Measurements from ENCODE around the gene SYTL3. TPM values are rescaled to one million over a fixed set of nuclear protein-coding genes. Genes with fewer than 3 reads are reported as not detected.
A peak's percentile ranks its signal among the peaks of the same experiment; 100 is the strongest.

Gene SYTL3
- total and polyA plus RNA-seq, 2 of the 8 experiments (the other 6 are each of a cell fraction or from before 2014, with no cell fraction given) = 0.27 to 0.99 TPM

GRCh38 chr6:158782432-158783166 lies 132.7 kb downstream of the SYTL3 start:
- Histone ChIP-seq H2BK15ac (ENCODE audit: low read length) (no peak overlapping the region), H3K23me2 (ENCODE audit: low read depth, low read length) (no peaks in the 10 kb centered on the region), H3K18ac (ENCODE audit: extremely low read depth, low read length) (no peak overlapping the region), H4K5ac (ENCODE audit: insufficient read length, low read depth, low read length) (no peak overlapping the region), H3K56ac (replicated peaks; ENCODE audit: insufficient read length, low read depth, low read length) (no peak overlapping the region), H3K23ac (ENCODE audit: insufficient read length) (no peak overlapping the region), H3K36me3 (ENCODE audit: control insufficient read depth in 2 of 4, insufficient read depth in 4 of 4, low read length in 3 of 4) (peaks cover 43 to 95% (median 80%) of the 10 kb centered on the region in 4 experiments), H2AK5ac (ENCODE audit: low read depth, low read length) (no peak overlapping the region), H3K27me3 (replicated peaks in 1 of 4; ENCODE audit: control insufficient read depth in 3 of 4, extremely low read depth in 1 of 4, insufficient read depth in 3 of 4, low read length in 3 of 4) (no peaks in the 10 kb centered on the region), H3K4me3 (ENCODE audit: extremely low read depth in 1 of 4, insufficient read depth in 2 of 4, low read depth in 3 of 4, low read length in 4 of 4) (no peak overlapping the region), H2BK5ac (ENCODE audit: low read depth, low read length) (no peak overlapping the region), H2BK20ac (ENCODE audit: low read length) (no peak overlapping the region), H3K4me1 (replicated peaks in 1 of 4; ENCODE audit: control insufficient read depth in 3 of 4, insufficient read depth in 4 of 4, low read length in 3 of 4) (peaks cover 0 to 2% (median under 1%) of the 10 kb centered on the region in 4 experiments; a peak in 2 of 7 replicates), H3K79me1 (ENCODE audit: low read depth, low read length) (peaks cover 15% of the 10 kb centered on the region; the same call in 1 of the 2 replicates), H3K4ac (replicated peaks; ENCODE audit: insufficient read length, low read depth, low read length) (no peak overlapping the region), H3K9me3 (ENCODE audit: insufficient read depth in 2 of 2, low read depth in 1 of 2, low read length in 1 of 2) (no peaks in the 10 kb centered on the region), H3K14ac (ENCODE audit: insufficient read length) (no peak overlapping the region), H3K4me2 (ENCODE audit: insufficient read depth in 1 of 2, low read depth in 2 of 2, low read length in 2 of 2) (no peak overlapping the region), H4K91ac (replicated peaks; ENCODE audit: insufficient read length, low read length) (no peak overlapping the region), H3K9ac (replicated peaks in 1 of 4; ENCODE audit: extremely low read depth in 1 of 4, low read depth in 3 of 4, low read length in 3 of 4) (no peak overlapping the region), H2BK120ac (replicated peaks; ENCODE audit: low read depth, low read length) (no peak overlapping the region), H3K27ac (ENCODE audit: low read depth, low read length) (no peak overlapping the region), H2AFZ (ENCODE audit: low read length) (no peak overlapping the region), H4K8ac (ENCODE audit: extremely low read depth, insufficient read depth, low read length) (no peak overlapping the region), H3K79me2 (ENCODE audit: control insufficient read depth in 1 of 2, insufficient read depth in 2 of 2, low read length in 2 of 2) (peaks cover 0 to 80% of the 10 kb centered on the region in 2 experiments; a peak in 3 of 4 replicates), H4K20me1 (replicated peaks in 1 of 2; ENCODE audit: control insufficient read depth in 1 of 2, insufficient read depth in 2 of 2, low read length in 2 of 2) (peaks cover 6 to 20% of the 10 kb centered on the region in 2 experiments), H2BK12ac (ENCODE audit: low read depth, low read length) (no peak overlapping the region)
- FAIRE-seq (no peak), DNase-seq (ENCODE audit: low read depth in 1 of 2, low spot score in 2 of 2) (no peak)
- ChIA-PET POLR2A (ENCODE audit: partially characterized antibody) (interaction anchor here (1.2 to 7.6 kb wide), 3 partner anchors 10 to 27 kb away, joined by 4 to 75 read pairs (median 20); no protein-coding TSS in a partner anchor), CTCF (ENCODE audit: partially characterized antibody) (interaction anchor here (1.1 to 4.5 kb wide), 8 partner anchors 10 to 190 kb away, joined by 3 to 19 read pairs (median 7); no protein-coding TSS in a partner anchor)
- TF ChIP-seq POLR2A (IDR thresholded peaks at IDR 0.05; ENCODE audit: control extremely low read depth in 1 of 2, low read depth in 2 of 2, low read length in 2 of 2) (peak in 1 of 2 experiments; percentile 14; a peak in 1 of 3 replicates), BCL11A (IDR thresholded peaks at IDR 0.05; ENCODE audit: low read depth in 2 of 2, low read length in 2 of 2) (no peak)
- WGBS, 2 experiments (ENCODE audit: extremely low coverage in 1 of 2, insufficient coverage in 1 of 2, insufficient read length in 1 of 2, insufficient replicate concordance in 2 of 2, low coverage in 1 of 2, low lambda C conversion rate in 2 of 2, missing lambda C conversion rate in 1 of 2) = 90% methylated on average over 11 of the region's 11 CpGs; no CpG with 5 or more reads in 1 of the 2 experiments
